Breast epithelium (tissue), 3 donors: ENCODE data around the gene PSMD2.

Experiments used
- CTCF ChIP-seq, 3 donors: fragments of 450-650 bp; IDR thresholded peaks; one replicate each; pipeline ENCODE4 v1.5.1; 2016 to 2017; ENCODE audit warnings: antibody characterized with exemption in 3 of 3, mild to moderate bottlenecking in 3 of 3, moderate library complexity in 3 of 3
- POLR2A ChIP-seq: fragments of 450-650 bp; IDR thresholded peaks from one replicate; pipeline ENCODE4 v1.6.1; 2016; ENCODE audit warnings: antibody characterized with exemption, mild to moderate bottlenecking, moderate library complexity
- POLR2AphosphoS5 ChIP-seq, 3 donors: sonication (generic); formaldehyde crosslinking; IDR thresholded peaks; one replicate each; pipeline ENCODE4 v1.6.1; 2017; ENCODE audit warnings: antibody characterized with exemption in 3 of 3

- TF ChIP-seq CTCF (IDR thresholded peaks at IDR 0.05) = no peak
- no peak for TF ChIP-seq POLR2AphosphoS5 (IDR thresholded peaks at IDR 0.05)
- TF ChIP-seq POLR2A = no peak
Measured at GRCh38 chr3:184335291-184335660, 36.2 kb downstream of the PSMD2 start.
